Progenitor cell of endocrine pancreas (in vitro differentiated cells): ENCODE data around the gene B3GALT5. TPM values are rescaled to one million over a fixed set of nuclear protein-coding genes. Genes with fewer than 3 reads are reported as not detected.
A peak's percentile ranks its signal among the peaks of the same experiment; 100 is the strongest.

Experiments
- DNase-seq: peaks from one replicate; pipeline ENCODE4 v3.0.0; 2021; ENCODE audit warnings: low spot score; ENCODE audit not compliant: unreplicated experiment
- H3K27ac Mint-ChIP-seq: 2 replicates; pipeline ENCODE4 v1.8.0; 2021; ENCODE audit warnings: mild to moderate bottlenecking, moderate library complexity, mixed read lengths
- H3K27me3 Mint-ChIP-seq: 2 replicates; pipeline ENCODE4 v1.8.0; 2021; ENCODE audit warnings: mixed read lengths
- H3K36me3 Mint-ChIP-seq: 2 replicates; pipeline ENCODE4 v1.8.0; 2022; ENCODE audit warnings: mixed read lengths; ENCODE audit not compliant: insufficient read depth
- H3K4me1 Mint-ChIP-seq: 2 replicates; pipeline ENCODE4 v1.8.0; 2021; ENCODE audit warnings: low read depth, mixed read lengths
- H3K4me3 Mint-ChIP-seq: 2 replicates; pipeline ENCODE4 v1.8.0; 2021; ENCODE audit warnings: low read depth, mild to moderate bottlenecking, moderate library complexity, mixed read lengths
- H3K9me3 Mint-ChIP-seq: 2 replicates; pipeline ENCODE4 v1.8.0; 2021; ENCODE audit warnings: low read depth, mixed read lengths
- long read RNA-seq: library from polyadenylated mRNA; unstranded; transcript quantifications from one replicate; pipeline ENCODE4 v2.0.0, GENCODE V29; 2020
- total RNA-seq: library from RNA; stranded (reverse); gene quantifications from 2 replicates; pipeline ENCODE4 v1.2.1, GENCODE V29; 2021
- TF ChIP-seq, protein P1 (sequence below): fragments of 200-600 bp; sonication (generic); IDR thresholded peaks from one replicate; pipeline ENCODE4 v1.5.0; 2021; ENCODE audit warnings: antibody characterized with exemption, mild to moderate bottlenecking; ENCODE audit not compliant: unreplicated experiment

B3GALT5 gene, protein sequence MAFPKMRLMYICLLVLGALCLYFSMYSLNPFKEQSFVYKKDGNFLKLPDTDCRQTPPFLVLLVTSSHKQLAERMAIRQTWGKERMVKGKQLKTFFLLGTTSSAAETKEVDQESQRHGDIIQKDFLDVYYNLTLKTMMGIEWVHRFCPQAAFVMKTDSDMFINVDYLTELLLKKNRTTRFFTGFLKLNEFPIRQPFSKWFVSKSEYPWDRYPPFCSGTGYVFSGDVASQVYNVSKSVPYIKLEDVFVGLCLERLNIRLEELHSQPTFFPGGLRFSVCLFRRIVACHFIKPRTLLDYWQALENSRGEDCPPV
- 0.86 and 1.6 TPM in 2 replicates for total RNA-seq
- long read RNA-seq = 0 reads

DNA sequence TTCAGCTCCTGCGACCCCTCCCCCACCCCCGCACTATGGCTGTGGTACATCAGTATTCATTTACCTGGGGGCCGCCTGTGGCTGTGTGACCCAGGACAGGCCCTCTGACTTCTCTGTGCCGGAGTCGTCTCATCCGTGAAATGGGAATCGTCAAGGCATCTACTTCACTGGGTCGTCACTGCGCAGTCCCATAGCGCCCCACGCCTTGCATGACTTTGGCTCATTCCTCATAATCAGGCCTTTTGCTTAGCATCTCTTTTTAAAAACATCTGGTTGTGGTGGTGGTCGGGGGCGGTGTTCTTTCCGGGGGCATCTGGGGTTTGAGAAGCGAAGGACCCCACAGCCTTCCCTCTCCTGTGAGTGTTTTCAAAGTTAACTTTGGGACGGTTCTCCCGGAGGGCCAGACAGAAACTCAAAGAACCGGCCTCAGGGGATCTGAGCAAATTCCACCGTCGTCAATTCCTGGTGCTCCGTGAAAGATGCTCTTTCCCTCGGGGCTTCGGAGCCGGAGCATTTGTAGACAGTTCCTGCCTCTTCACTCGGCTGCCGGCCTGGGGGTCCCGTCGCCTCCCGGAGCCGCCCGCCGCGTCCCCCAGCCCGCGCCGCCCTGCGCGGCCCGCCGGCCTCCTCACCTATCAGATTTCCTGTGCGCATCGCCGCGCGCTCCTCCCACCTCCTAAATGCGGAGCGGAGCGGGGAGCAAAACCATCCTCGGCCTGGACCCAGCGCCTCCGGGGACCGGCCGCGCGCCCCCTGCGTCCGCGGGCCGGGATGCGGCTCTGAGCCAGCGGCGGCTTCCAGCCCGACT lies at the start of gene B3GALT5:
Gene B3GALT5 (plus strand): TSS at position 708 of the 808 bp plus-strand sequence. CDS start 47,620 bp downstream, outside the sequence.
- Mint-ChIP-seq H3K27ac (peak within 1 kb of the TSS; percentile 76), H3K4me1 (peaks cover 22% of the 10 kb centered on the region), H3K36me3 (no peaks in the 10 kb centered on the region), H3K9me3 (no peaks in the 10 kb centered on the region), H3K4me3 (peak within 1 kb of the TSS; percentile 73), H3K27me3 (peaks cover 57% of the 10 kb centered on the region)
- peak; percentile 37 for DNase-seq
- TF ChIP-seq, protein P1, sequence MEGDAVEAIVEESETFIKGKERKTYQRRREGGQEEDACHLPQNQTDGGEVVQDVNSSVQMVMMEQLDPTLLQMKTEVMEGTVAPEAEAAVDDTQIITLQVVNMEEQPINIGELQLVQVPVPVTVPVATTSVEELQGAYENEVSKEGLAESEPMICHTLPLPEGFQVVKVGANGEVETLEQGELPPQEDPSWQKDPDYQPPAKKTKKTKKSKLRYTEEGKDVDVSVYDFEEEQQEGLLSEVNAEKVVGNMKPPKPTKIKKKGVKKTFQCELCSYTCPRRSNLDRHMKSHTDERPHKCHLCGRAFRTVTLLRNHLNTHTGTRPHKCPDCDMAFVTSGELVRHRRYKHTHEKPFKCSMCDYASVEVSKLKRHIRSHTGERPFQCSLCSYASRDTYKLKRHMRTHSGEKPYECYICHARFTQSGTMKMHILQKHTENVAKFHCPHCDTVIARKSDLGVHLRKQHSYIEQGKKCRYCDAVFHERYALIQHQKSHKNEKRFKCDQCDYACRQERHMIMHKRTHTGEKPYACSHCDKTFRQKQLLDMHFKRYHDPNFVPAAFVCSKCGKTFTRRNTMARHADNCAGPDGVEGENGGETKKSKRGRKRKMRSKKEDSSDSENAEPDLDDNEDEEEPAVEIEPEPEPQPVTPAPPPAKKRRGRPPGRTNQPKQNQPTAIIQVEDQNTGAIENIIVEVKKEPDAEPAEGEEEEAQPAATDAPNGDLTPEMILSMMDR = peak; percentile 35

DNA sequence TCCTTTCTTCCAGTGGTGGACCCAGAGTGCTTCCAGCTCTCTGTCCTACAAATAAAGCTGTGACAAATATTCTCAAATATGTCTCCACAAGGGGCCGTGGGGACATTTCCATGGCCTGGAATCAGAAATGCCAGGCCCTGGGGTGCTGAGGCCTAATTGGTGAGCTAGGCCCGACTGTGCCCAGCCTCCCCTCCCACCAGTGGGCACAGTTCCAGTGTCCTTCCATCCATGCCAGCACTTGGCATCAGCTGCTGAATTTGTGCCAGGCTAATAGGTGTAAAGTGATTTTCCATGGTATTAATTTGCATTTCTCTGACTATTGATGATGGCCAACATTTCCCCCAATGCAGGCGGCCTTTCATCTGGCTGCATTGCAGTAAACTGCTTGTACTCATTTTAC lies 48.5 kb upstream of the B3GALT5 start:
- H3K4me1 Mint-ChIP-seq = peaks cover 7% of the 10 kb centered on the region
- H3K27me3 Mint-ChIP-seq = peaks cover 20% of the 10 kb centered on the region
- TF ChIP-seq, protein P1 = no peak
- H3K9me3 Mint-ChIP-seq = no peaks in the 10 kb centered on the region
- no peaks in the 10 kb centered on the region for H3K36me3 Mint-ChIP-seq
- no peak overlapping the region for H3K27ac Mint-ChIP-seq
- H3K4me3 Mint-ChIP-seq = no peak overlapping the region
- DNase-seq = no peak

DNA sequence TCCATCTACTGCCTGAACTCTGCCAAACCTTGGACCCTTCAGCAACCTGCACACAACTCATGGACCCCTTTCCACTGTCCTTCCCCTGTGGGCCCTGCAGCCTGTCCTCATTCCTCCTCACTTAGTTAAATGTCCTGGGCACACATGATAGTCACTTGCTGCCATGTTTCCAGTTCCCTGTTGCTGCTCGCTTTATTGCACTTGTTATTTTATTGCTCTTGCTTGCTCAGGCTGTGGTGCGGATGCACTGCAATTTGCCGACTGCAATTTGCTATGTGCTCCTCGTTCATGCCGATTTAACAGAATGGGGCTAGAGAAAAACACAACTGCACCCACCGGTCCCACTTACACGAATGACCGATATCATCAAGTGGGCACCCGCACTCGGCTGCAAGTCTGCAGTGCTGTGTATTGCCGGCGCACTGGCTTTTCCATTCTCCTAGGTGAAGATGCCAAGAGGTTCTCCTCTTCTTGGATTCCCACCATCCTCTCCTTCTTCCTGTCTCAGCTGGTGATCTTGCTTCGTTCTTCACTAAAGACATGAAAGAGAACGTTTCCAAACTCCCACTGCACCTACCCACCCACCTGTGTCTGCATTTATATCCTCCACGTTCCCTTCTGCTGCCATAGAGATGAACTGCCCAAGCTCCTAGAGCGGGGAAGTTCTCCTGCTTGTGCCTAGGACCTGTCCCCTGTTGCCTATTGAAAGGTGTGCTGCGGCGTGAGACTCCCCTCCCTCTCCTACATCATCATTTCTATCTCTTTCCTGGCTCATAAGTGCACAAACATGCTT lies 45.4 kb upstream of the B3GALT5 start:
- H3K27me3 Mint-ChIP-seq = peaks cover 12% of the 10 kb centered on the region
- no peak overlapping the region for H3K27ac Mint-ChIP-seq
- no peak for DNase-seq
- H3K9me3 Mint-ChIP-seq = no peaks in the 10 kb centered on the region
- H3K36me3 Mint-ChIP-seq = no peaks in the 10 kb centered on the region
- no peak overlapping the region for H3K4me3 Mint-ChIP-seq
- no peaks in the 10 kb centered on the region for H3K4me1 Mint-ChIP-seq
- TF ChIP-seq, protein P1 = no peak

DNA sequence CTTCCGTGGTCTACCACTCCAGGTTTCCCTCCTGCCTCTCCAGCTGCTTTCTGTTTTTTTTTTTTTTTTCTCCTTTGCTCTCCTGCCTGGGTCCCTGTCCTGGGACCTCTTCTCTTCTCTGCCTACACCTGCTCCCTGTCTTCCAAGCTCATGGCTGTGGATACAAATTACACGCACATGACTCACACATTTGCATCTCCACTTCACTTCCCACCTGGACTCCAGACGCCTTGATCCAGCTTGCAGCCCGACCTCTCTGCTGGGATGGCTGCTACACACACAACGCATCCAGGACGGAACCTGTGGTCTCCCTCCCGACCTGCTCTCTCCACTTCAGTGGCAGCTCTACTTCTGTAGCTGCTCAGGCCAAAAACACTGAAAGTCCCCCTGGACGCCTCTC lies 44.4 kb upstream of the B3GALT5 start:
- Mint-ChIP-seq H3K27me3 (peaks cover 9% of the 10 kb centered on the region), H3K36me3 (no peaks in the 10 kb centered on the region), H3K4me3 (no peak overlapping the region), H3K9me3 (no peaks in the 10 kb centered on the region), H3K4me1 (no peaks in the 10 kb centered on the region), H3K27ac (no peak overlapping the region)
- no peak for DNase-seq
- TF ChIP-seq, protein P1 = no peak

DNA sequence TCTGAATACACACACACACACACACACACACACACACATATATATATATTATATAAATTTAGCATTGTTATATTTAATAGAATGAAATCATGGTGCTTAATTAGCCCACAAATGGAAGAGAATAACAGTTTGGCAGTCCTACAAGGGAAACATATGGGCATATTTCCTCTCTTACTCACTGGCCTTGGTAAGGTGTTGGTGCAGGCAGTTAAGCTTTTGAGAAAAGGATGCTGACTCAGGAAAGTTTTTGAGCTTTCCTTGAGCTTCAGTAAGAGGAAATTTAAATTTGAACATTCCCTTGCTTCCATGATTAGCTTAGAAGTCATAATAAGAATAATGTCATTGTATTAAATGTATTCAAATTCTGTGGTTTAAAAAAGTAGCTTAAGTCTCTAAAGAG lies 37.0 kb upstream of the B3GALT5 start:
- Mint-ChIP-seq H3K4me3 (no peak overlapping the region), H3K9me3 (peaks cover 3% of the 10 kb centered on the region), H3K36me3 (no peaks in the 10 kb centered on the region), H3K27ac (no peak overlapping the region), H3K27me3 (peaks cover 5% of the 10 kb centered on the region), H3K4me1 (peaks cover 2% of the 10 kb centered on the region)
- no peak for DNase-seq
- TF ChIP-seq, protein P1 = no peak
